Germinal center (tissue), 1 donor: ENCODE data around the gene FIP1L1.

Experiments
- DNase-seq: peaks from one replicate; pipeline ENCODE4 v3.0.0; 2012; ENCODE audit warnings: mixed read lengths, low spot score

FIP1L1 gene

GRCh38 chr4:53501561-53501960 lies 124.1 kb downstream of the FIP1L1 start:
- DNase-seq, result no peak

- DNase-seq, result no peak
Observed at GRCh38 chr4:53502094-53502493, 124.7 kb downstream of the FIP1L1 start.

- DNase-seq, result no peak
Observed at GRCh38 chr4:53505947-53506346, 128.5 kb downstream of the FIP1L1 start.

GRCh38 chr4:53507058-53507457 lies 129.6 kb downstream of the FIP1L1 start:
- DNase-seq, result no peak

GRCh38 chr4:53507671-53508286 lies 130.3 kb downstream of the FIP1L1 start:
- no peak for DNase-seq

GRCh38 chr4:53508446-53508845 lies 131.0 kb downstream of the FIP1L1 start:
- DNase-seq, result no peak

GRCh38 chr4:53510321-53510720 lies 132.9 kb downstream of the FIP1L1 start:
- no peak for DNase-seq
